IMR-90 (cell line): Measurements from ENCODE around the gene SLC5A10. TPM values are rescaled to one million over a fixed set of nuclear protein-coding genes. Genes with fewer than 3 reads are reported as not detected.
A peak's percentile ranks its signal among the peaks of the same experiment; 100 is the strongest.

Source experiments
- ATAC-seq: fragments of 200-7000 bp; cut with Tn5 transposase; 2 replicates; pipeline ENCODE4 v1.9.1; 2020; ENCODE audit warnings: low read depth, mild to moderate bottlenecking, moderate library complexity
- BruUV-seq: library from RNA; stranded (reverse); fragments of 400-500 nt; replicated peaks from 2 replicates; lab custom pipeline; 2021; lab: Mats Ljungman, UMichigan
- CTCF ChIA-PET: fragments of 300-600 bp; formaldehyde crosslinking; extraction: SDS; loops from one replicate; lab custom pipeline; 2021; ENCODE audit warnings: antibody characterized with exemption; lab: Yijun Ruan, JAX
- POLR2A ChIA-PET: fragments of 300-600 bp; sonication (Branson Sonifier 250); formaldehyde crosslinking; loops from one replicate; lab custom pipeline; 2022; ENCODE audit warnings: antibody characterized with exemption; ENCODE audit not compliant: unreplicated experiment; lab: Charles Lee
- DNase-seq: peaks from one replicate; pipeline ENCODE4 v3.0.0; 2013
- H2AFZ ChIP-seq: replicated peaks from 2 replicates; pipeline ENCODE3; 2013; ENCODE audit warnings: low read length, mild to moderate bottlenecking; ENCODE audit not compliant: poor library complexity
- H2AK5ac ChIP-seq: 2 replicates; pipeline ENCODE4 v1.6.1; 2013; ENCODE audit warnings: low read depth, low read length, inconsistent platforms
- H2AK9ac ChIP-seq: replicated peaks from 2 replicates; pipeline ENCODE3; 2013; ENCODE audit warnings: mild to moderate bottlenecking, low read depth, low read length, moderate library complexity; ENCODE audit not compliant: poor library complexity
- H2BK120ac ChIP-seq: 2 replicates; pipeline ENCODE4 v1.6.1; 2013; ENCODE audit warnings: low read depth, low read length, inconsistent platforms
- H2BK15ac ChIP-seq: 3 replicates; pipeline ENCODE4 v1.6.1; 2013; ENCODE audit warnings: low read depth, low read length, inconsistent platforms
- H2BK20ac ChIP-seq: 2 replicates; pipeline ENCODE4 v1.6.1; 2013; ENCODE audit warnings: low read depth, mild to moderate bottlenecking, inconsistent platforms, low read length, moderate library complexity
- H2BK5ac ChIP-seq: 2 replicates; pipeline ENCODE4 v1.6.1; 2013; ENCODE audit warnings: mild to moderate bottlenecking, low read depth, low read length, inconsistent platforms; ENCODE audit not compliant: poor library complexity, severe bottlenecking
- H3K14ac ChIP-seq: replicated peaks from 2 replicates; pipeline ENCODE4 v1.6.1; 2013; ENCODE audit warnings: low read depth, low read length, inconsistent platforms
- H3K18ac ChIP-seq: 2 replicates; pipeline ENCODE4 v1.6.1; 2013; ENCODE audit warnings: low read depth, low read length, control low read depth
- H3K23ac ChIP-seq: 2 replicates; pipeline ENCODE4 v1.6.1; 2013; ENCODE audit warnings: low read depth, low read length, inconsistent platforms
- H3K27ac ChIP-seq: 2 replicates; pipeline ENCODE4 v1.5.1; 2013; ENCODE audit warnings: mild to moderate bottlenecking, control low read depth, low read length; ENCODE audit not compliant: insufficient read depth
- H3K27me3 ChIP-seq: 2 replicates; pipeline ENCODE4 v1.6.1; 2013; ENCODE audit warnings: low read length; ENCODE audit not compliant: control insufficient read depth, insufficient read depth
- H3K36me3 ChIP-seq: 2 replicates; pipeline ENCODE4 v1.6.1; 2013; ENCODE audit warnings: low read length, mixed read lengths; ENCODE audit not compliant: control insufficient read depth, insufficient read depth
- H3K4ac ChIP-seq: 2 replicates; pipeline ENCODE4 v1.6.1; 2013; ENCODE audit warnings: low read depth, low read length, inconsistent platforms
- H3K4me1 ChIP-seq: 2 replicates; pipeline ENCODE4 v1.6.1; 2013; ENCODE audit warnings: low read length, mixed read lengths; ENCODE audit not compliant: control insufficient read depth, insufficient read depth
- H3K4me2 ChIP-seq: 2 replicates; pipeline ENCODE4 v1.6.1; 2013; ENCODE audit warnings: low read depth, mild to moderate bottlenecking, control low read depth, low read length, moderate library complexity
- H3K4me3 ChIP-seq: 2 replicates; pipeline ENCODE4 v1.5.1; 2013; ENCODE audit warnings: low read depth, mild to moderate bottlenecking, control low read depth, low read length, moderate library complexity; ENCODE audit not compliant: insufficient read depth
- H3K56ac ChIP-seq: 2 replicates; pipeline ENCODE4 v1.6.1; 2013; ENCODE audit warnings: low read length, inconsistent platforms; ENCODE audit not compliant: insufficient read depth; ENCODE audit errors: extremely low read depth
- H3K79me1 ChIP-seq, 2 experiments: 2 replicates each; pipeline ENCODE4 v1.6.1; 2013; ENCODE audit warnings: low read length in 2 of 2, inconsistent platforms in 1 of 2, low read depth in 1 of 2
- H3K9ac ChIP-seq: 2 replicates; pipeline ENCODE4 v1.6.1; 2013; ENCODE audit warnings: low read depth, low read length, control low read depth
- H3K9me1 ChIP-seq: 2 replicates; pipeline ENCODE4 v1.6.1; 2013; ENCODE audit warnings: low read length, inconsistent platforms; ENCODE audit not compliant: insufficient read depth
- H3K9me3 ChIP-seq: 2 replicates; pipeline ENCODE4 v1.6.1; 2013; ENCODE audit warnings: low read length; ENCODE audit not compliant: control insufficient read depth, insufficient read depth
- H4K20me1 ChIP-seq: 2 replicates; pipeline ENCODE4 v1.6.1; 2013; ENCODE audit warnings: low read length, inconsistent platforms; ENCODE audit not compliant: insufficient read depth
- H4K5ac ChIP-seq: 2 replicates; pipeline ENCODE4 v1.6.1; 2013; ENCODE audit warnings: mild to moderate bottlenecking, low read depth, low read length, control low read depth
- H4K8ac ChIP-seq, 2 experiments: 2 replicates each; pipeline ENCODE4 v1.6.1; 2013; ENCODE audit warnings: low read depth in 2 of 2, low read length in 2 of 2, control low read depth in 1 of 2, inconsistent platforms in 1 of 2
- H4K91ac ChIP-seq: 2 replicates; pipeline ENCODE4 v1.6.1; 2013; ENCODE audit warnings: low read depth, low read length, inconsistent platforms; ENCODE audit not compliant: insufficient read depth
- CEBPB ChIP-seq: IDR thresholded peaks from 2 replicates; pipeline ENCODE4 v1.6.1; 2012; ENCODE audit warnings: low read depth, low read length, improper control_type of control experiment
- CHD1 ChIP-seq: IDR thresholded peaks from 2 replicates; pipeline ENCODE4 v1.6.1; 2012; ENCODE audit warnings: low read depth, low read length, improper control_type of control experiment
- FOS ChIP-seq: fragments of 150-350 bp; IDR thresholded peaks from 2 replicates; pipeline ENCODE4 v1.6.1; 2016; ENCODE audit warnings: low read depth, low read length
- MAFK ChIP-seq: IDR thresholded peaks from 2 replicates; pipeline ENCODE4 v1.6.1; 2012; ENCODE audit warnings: low read depth, low read length, improper control_type of control experiment
- MAZ ChIP-seq: IDR thresholded peaks from 2 replicates; pipeline ENCODE4 v1.6.1; 2012; ENCODE audit warnings: low read depth, mild to moderate bottlenecking, low read length, improper control_type of control experiment, moderate library complexity, borderline replicate concordance
- MXI1 ChIP-seq: IDR thresholded peaks from 2 replicates; pipeline ENCODE4 v1.6.1; 2012; ENCODE audit warnings: low read depth, mild to moderate bottlenecking, low read length, moderate library complexity, borderline replicate concordance
- NFE2L2 ChIP-seq: fragments of 150-350 bp; IDR thresholded peaks from 2 replicates; pipeline ENCODE4 v1.6.1; 2016; ENCODE audit warnings: low read depth, mild to moderate bottlenecking, low read length
- POLR2A ChIP-seq: IDR thresholded peaks from 2 replicates; pipeline ENCODE4 v1.6.1; 2012; ENCODE audit warnings: mild to moderate bottlenecking, low read depth, low read length
- RAD21 ChIP-seq: IDR thresholded peaks from 2 replicates; pipeline ENCODE4 v1.6.1; 2012; ENCODE audit warnings: low read length, improper control_type of control experiment
- RCOR1 ChIP-seq: IDR thresholded peaks from 2 replicates; pipeline ENCODE4 v1.6.1; 2012; ENCODE audit warnings: mild to moderate bottlenecking, low read length, improper control_type of control experiment; ENCODE audit not compliant: insufficient replicate concordance
- RFX5 ChIP-seq: IDR thresholded peaks from 2 replicates; pipeline ENCODE4 v1.8.0; 2012; ENCODE audit warnings: low read depth, mild to moderate bottlenecking, low read length, moderate library complexity
- SMC3 ChIP-seq: fragments of 150-350 bp; IDR thresholded peaks from 2 replicates; pipeline ENCODE4 v1.6.1; 2016; ENCODE audit warnings: low read depth, mild to moderate bottlenecking, antibody characterized with exemption, low read length, moderate library complexity
- WGBS, 2 experiments: methylation state at CpG; one replicate each; pipeline versions ENCODE4 v1.1.5 to v1.1.7; 2013; ENCODE audit warnings: missing lambda C conversion rate in 2 of 2; ENCODE audit not compliant: insufficient read length in 1 of 2; ENCODE audit errors: extremely low coverage in 2 of 2; 5-methylcytosine and 5-hydroxymethylcytosine counted together
- dilution Hi-C: fragments of 300-500 bp; cut with HindIII; formaldehyde crosslinking; loops from one replicate; pipeline ENCODE4 v1.14.3; 2018; ENCODE audit warnings: low sequenced_read_pairs; ENCODE audit not compliant: unreplicated experiment
- in situ Hi-C: fragments of 300-500 bp; cut with MboI; formaldehyde crosslinking; loops from 3 replicates; pipeline ENCODE4 v1.14.3; 2019; ENCODE audit warnings: low sequenced_read_pairs, inconsistent platforms, mixed read lengths
- intact Hi-C: fragments of 100-400 bp; cut with micrococcal nuclease; formaldehyde crosslinking; loops from 2 replicates; pipeline ENCODE4 v1.10.0; 2022
- polyA plus RNA-seq, 3 experiments: library from polyadenylated mRNA; depleted of rRNA; stranded (reverse); fragments of >200 nt; gene quantifications; 2 replicates each; pipeline ENCODE4 v1.2.3, GENCODE V29; 2012; ENCODE audit warnings: low replicate concordance in 1 of 3
- total RNA-seq: library from RNA; depleted of rRNA; stranded (reverse); fragments of >200 nt; gene quantifications from 2 replicates; pipeline ENCODE4 v1.2.3, GENCODE V29; 2012
- TF ChIP-seq, protein P1 (sequence below): conservative IDR thresholded peaks from 2 replicates; pipeline ENCODE4 v1.5.1; 2012; ENCODE audit warnings: mild to moderate bottlenecking, low read depth, low read length, improper control_type of control experiment

Gene SLC5A10
- total and polyA plus RNA-seq, 2 of the 4 experiments (the other 2 are of a cell fraction), result not detected

- no peak for TF ChIP-seq CEBPB
- TF ChIP-seq SMC3, result no peak
- no peak for TF ChIP-seq RCOR1
These were observed 48.8 kb downstream of the SLC5A10 start (continued) for GRCh38 chr17:19000531-19001325.

- Histone ChIP-seq H3K4me2 (peak overlapping the region; percentile 86), H4K5ac (no peak overlapping the region), H2AK9ac (peak overlapping the region; percentile 88), H3K4ac (no peak overlapping the region; the same call in 1 of the 2 replicates), H4K91ac (no peak overlapping the region), H3K9ac (peak overlapping the region; percentile 54; the same call in 1 of the 2 replicates), H3K4me3 (no peak overlapping the region), H3K23ac (peak overlapping the region; percentile 3; the same call in 1 of the 2 replicates), H3K27ac (no peak overlapping the region; the same call in 1 of the 2 replicates), H3K18ac (no peak overlapping the region), H3K56ac (no peak overlapping the region; the same call in 1 of the 2 replicates), H3K9me1 (peaks cover 13% of the 10 kb centered on the region; the same call in 1 of the 2 replicates), H2BK15ac (no peak overlapping the region), H3K14ac (0 out of 2 replicates have a peak overlapping the region, but pooled peaks have one; percentile 35), H3K79me1 (peaks cover 18 to 74% of the 10 kb centered on the region in 2 experiments; a peak in 3 of 4 replicates), H3K4me1 (peaks cover 31% of the 10 kb centered on the region), H2BK5ac (no peak overlapping the region), H3K36me3 (peaks cover 7% of the 10 kb centered on the region), H4K20me1 (peaks cover 43% of the 10 kb centered on the region), H2AK5ac (peak overlapping the region; percentile 89; the same call in 1 of the 2 replicates), H2BK120ac (no peak overlapping the region), H2AFZ (no peak overlapping the region), H3K9me3 (no peaks in the 10 kb centered on the region), H4K8ac (no peak overlapping the region), H2BK20ac (no peak overlapping the region), H3K27me3 (no peaks in the 10 kb centered on the region)
- dilution Hi-C loops (no loop called here), intact Hi-C loops (no loop called here), in situ Hi-C loops (no loop called here)
- ChIA-PET POLR2A (no interaction called here), CTCF (interaction anchor here (0.7 kb wide), 1 partner anchor 41 kb away, joined by 3 read pairs; no protein-coding TSS in a partner anchor)
- ATAC-seq, result no peak
- BruUV-seq, result no TSS peak
- DNase-seq, result no peak
- 100% methylated on average over 1 of the region's 7 CpGs; no CpG with 5 or more reads in 1 of the 2 experiments for WGBS, 2 experiments
- TF ChIP-seq, protein P1, sequence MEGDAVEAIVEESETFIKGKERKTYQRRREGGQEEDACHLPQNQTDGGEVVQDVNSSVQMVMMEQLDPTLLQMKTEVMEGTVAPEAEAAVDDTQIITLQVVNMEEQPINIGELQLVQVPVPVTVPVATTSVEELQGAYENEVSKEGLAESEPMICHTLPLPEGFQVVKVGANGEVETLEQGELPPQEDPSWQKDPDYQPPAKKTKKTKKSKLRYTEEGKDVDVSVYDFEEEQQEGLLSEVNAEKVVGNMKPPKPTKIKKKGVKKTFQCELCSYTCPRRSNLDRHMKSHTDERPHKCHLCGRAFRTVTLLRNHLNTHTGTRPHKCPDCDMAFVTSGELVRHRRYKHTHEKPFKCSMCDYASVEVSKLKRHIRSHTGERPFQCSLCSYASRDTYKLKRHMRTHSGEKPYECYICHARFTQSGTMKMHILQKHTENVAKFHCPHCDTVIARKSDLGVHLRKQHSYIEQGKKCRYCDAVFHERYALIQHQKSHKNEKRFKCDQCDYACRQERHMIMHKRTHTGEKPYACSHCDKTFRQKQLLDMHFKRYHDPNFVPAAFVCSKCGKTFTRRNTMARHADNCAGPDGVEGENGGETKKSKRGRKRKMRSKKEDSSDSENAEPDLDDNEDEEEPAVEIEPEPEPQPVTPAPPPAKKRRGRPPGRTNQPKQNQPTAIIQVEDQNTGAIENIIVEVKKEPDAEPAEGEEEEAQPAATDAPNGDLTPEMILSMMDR, result no peak
- no peak for TF ChIP-seq RAD21
- no peak for TF ChIP-seq CHD1
- no peak for TF ChIP-seq MAFK
- no peak for TF ChIP-seq MAZ
- no peak for TF ChIP-seq RFX5
- TF ChIP-seq RCOR1, result no peak
- TF ChIP-seq NFE2L2, result no peak
- no peak for TF ChIP-seq POLR2A
- no peak for TF ChIP-seq FOS
- TF ChIP-seq MXI1, result no peak
These were observed 50.1 kb downstream of the SLC5A10 start for GRCh38 chr17:19001907-19002590.
